ENCODE data around the gene ZBTB48. TPM values are rescaled to one million over a fixed set of nuclear protein-coding genes. Genes with fewer than 3 reads are reported as not detected.

The ZBTB48 gene
- total RNA-seq, 1 donor from 2014 or later, result 44.2 TPM

DNA sequence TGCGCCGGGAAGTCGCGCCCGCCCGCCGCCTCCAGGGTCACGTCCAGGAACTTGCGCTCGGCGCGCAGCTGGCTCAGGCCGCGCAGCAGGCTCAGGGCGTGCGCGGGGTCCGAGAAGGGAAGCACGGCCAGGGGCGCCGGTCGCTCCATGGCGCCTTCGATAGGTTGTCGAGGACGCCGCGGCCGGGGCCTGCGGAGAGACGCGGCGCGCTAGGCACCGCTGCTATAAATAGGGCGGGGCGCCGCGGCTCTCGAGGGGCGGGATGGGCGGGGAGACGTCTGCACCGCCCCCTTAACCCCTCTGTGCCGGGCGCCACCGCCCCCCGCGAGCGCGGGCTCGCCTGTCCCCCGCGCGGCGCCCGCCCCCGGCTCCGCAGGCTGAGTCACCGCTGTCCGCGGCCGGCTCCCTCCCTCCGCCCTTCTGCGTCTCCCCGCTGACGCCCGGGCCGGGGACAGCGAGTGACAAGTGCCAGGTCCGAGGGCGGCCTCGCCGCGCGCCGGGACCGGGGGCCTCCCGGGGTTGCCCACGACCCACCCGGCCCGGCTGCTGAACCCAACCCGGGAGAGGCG is 23.0 kb downstream of the ZBTB48 start, which contains the start of gene KLHL21:
KLHL21 (minus strand) TSS at position 201 of the 569 bp plus-strand sequence; CDS start at position 149, 52 bp downstream.
- Mint-ChIP-seq H3K9me3 (no peaks in the 10 kb centered on the region), H3K27ac (peak within 1 kb of the TSS; percentile 97), H3K4me3 (peak within 1 kb of the TSS; percentile 94), H3K4me1 (ENCODE audit: unreplicated experiment) (peaks cover 19% of the 10 kb centered on the region), H3K27me3 (peaks cover 8% of the 10 kb centered on the region), H3K36me3 (no peaks in the 10 kb centered on the region)
- peak; percentile 85 for DNase-seq (ENCODE audit: extremely low spot score, unreplicated experiment)
- TF ChIP-seq, protein P1, sequence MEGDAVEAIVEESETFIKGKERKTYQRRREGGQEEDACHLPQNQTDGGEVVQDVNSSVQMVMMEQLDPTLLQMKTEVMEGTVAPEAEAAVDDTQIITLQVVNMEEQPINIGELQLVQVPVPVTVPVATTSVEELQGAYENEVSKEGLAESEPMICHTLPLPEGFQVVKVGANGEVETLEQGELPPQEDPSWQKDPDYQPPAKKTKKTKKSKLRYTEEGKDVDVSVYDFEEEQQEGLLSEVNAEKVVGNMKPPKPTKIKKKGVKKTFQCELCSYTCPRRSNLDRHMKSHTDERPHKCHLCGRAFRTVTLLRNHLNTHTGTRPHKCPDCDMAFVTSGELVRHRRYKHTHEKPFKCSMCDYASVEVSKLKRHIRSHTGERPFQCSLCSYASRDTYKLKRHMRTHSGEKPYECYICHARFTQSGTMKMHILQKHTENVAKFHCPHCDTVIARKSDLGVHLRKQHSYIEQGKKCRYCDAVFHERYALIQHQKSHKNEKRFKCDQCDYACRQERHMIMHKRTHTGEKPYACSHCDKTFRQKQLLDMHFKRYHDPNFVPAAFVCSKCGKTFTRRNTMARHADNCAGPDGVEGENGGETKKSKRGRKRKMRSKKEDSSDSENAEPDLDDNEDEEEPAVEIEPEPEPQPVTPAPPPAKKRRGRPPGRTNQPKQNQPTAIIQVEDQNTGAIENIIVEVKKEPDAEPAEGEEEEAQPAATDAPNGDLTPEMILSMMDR (conservative IDR thresholded peaks at IDR 0.05), result no peak

DNA sequence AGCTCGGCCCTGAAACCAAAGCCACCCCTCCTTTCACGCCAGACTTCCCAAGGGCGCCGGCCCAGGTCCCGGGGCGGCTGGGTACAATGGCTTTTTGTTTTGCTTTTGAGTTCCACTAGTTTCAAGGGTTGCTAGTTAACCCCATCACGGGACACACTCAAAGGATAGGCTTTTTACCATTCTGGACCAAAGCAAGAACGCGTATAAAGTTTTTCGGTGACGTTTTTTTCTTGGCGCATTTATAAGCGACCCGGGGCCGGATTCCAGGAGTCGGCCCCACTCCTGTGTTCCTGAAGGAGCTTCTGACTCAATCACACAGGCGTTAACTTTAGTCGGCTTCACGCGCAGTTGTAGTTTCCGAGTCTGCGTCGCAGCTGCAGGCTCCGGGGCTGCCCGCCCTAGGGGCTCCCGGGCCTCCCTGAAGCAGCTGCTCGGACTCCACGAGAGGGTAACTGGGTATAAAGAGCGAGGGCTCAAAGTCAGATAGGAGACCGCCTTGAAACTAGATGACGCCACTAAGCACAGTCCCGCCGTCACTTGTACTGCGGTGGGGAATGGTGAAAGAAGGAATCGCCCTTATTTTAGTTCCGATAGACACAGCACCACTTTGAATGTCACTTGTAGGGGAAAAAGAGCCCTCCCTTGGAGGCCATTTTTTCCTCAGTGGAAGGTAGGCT is 23.6 kb downstream of the ZBTB48 start:
- TF ChIP-seq, protein P1 (conservative IDR thresholded peaks at IDR 0.05), result no peak
- no peaks in the 10 kb centered on the region for H3K36me3 Mint-ChIP-seq
- DNase-seq (ENCODE audit: extremely low spot score, unreplicated experiment), result no peak
- peaks cover 19% of the 10 kb centered on the region for H3K4me1 Mint-ChIP-seq (ENCODE audit: unreplicated experiment)
- no peaks in the 10 kb centered on the region for H3K9me3 Mint-ChIP-seq
- peak overlapping the region; percentile 97 for H3K27ac Mint-ChIP-seq
- peak overlapping the region; percentile 85 for H3K4me3 Mint-ChIP-seq
- H3K27me3 Mint-ChIP-seq, result peaks cover 8% of the 10 kb centered on the region

DNA sequence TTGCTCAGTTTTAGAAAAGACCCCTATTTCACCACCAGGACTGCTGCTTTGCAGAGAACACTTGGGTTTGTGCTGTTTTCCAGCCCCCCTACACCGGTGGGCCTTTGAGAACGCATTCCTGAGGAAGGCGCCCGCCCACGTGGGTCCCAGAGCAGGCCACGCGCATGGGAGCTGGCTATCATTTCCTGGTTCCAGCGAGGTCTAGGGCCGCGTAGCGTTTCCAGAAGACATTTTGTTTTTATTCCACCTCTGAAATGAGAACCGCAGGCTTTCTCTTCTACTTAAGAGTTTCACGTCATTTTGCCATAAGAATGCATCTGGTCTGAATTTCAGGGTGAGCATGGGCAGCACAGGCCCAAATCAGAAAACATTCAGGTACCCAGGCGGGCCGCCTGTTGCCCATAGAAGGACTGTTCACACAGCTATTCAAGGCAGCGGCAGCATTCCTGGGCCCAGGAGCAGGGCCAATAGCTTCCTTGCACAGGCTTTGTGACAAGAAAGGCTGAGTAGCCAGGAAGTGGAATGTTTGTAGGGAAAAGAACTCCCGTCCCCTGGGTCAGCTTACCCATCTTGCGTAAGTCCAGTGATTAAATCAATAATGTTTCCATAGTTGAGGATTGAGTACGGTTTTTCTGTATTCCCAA is 24.2 kb downstream of the ZBTB48 start:
- peaks cover 19% of the 10 kb centered on the region for H3K4me1 Mint-ChIP-seq (ENCODE audit: unreplicated experiment)
- H3K9me3 Mint-ChIP-seq, result no peaks in the 10 kb centered on the region
- no peaks in the 10 kb centered on the region for H3K36me3 Mint-ChIP-seq
- TF ChIP-seq, protein P1 (conservative IDR thresholded peaks at IDR 0.05), result peak; percentile 65
- peaks cover 8% of the 10 kb centered on the region for H3K27me3 Mint-ChIP-seq
- no peak for DNase-seq (ENCODE audit: extremely low spot score, unreplicated experiment)
- H3K4me3 Mint-ChIP-seq, result peak overlapping the region; percentile 85
- H3K27ac Mint-ChIP-seq, result peak overlapping the region; percentile 97

DNA sequence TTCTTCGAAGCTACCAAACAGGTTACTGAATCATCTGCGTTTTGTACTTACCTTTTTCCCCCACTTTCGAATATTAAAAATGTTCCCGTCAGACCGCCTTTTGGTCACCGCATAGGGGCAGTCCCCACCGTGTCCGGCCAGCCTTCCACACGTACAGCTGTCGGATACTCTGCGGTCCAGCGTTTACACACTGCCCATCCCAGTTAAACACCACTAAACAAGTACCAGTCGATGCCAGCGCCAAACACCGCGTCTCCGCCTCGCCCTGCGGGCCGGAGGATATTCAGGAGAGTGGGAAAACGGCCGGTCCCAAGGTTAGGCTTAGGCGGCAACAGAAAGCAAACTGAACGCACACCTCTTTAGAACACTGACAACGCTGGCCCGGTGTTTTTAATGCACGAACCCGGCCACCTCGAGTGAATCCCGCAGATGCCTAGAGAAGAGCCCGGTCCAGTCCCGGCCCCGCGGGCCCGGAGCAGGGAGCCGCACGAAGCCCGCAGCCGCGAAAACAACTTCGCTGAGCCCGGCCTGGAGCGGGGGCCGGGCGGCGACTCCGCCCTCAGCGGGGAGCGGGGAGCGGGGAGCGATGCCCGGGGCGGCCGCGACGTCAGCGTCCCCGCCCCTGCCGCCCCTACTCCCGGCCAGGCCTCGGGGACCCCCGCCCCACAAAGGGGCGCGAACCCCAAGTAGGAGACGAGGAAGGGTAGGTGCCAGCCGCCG is 33.0 kb downstream of the ZBTB48 start:
- no peak for DNase-seq (ENCODE audit: extremely low spot score, unreplicated experiment)
- peaks cover 18% of the 10 kb centered on the region for H3K4me1 Mint-ChIP-seq (ENCODE audit: unreplicated experiment)
- no peaks in the 10 kb centered on the region for H3K9me3 Mint-ChIP-seq
- H3K27me3 Mint-ChIP-seq, result no peaks in the 10 kb centered on the region
- TF ChIP-seq, protein P1 (conservative IDR thresholded peaks at IDR 0.05), result no peak
- H3K36me3 Mint-ChIP-seq, result peaks cover 3% of the 10 kb centered on the region
- H3K4me3 Mint-ChIP-seq, result peak overlapping the region; percentile 97
- peak overlapping the region; percentile 98 for H3K27ac Mint-ChIP-seq

DNA sequence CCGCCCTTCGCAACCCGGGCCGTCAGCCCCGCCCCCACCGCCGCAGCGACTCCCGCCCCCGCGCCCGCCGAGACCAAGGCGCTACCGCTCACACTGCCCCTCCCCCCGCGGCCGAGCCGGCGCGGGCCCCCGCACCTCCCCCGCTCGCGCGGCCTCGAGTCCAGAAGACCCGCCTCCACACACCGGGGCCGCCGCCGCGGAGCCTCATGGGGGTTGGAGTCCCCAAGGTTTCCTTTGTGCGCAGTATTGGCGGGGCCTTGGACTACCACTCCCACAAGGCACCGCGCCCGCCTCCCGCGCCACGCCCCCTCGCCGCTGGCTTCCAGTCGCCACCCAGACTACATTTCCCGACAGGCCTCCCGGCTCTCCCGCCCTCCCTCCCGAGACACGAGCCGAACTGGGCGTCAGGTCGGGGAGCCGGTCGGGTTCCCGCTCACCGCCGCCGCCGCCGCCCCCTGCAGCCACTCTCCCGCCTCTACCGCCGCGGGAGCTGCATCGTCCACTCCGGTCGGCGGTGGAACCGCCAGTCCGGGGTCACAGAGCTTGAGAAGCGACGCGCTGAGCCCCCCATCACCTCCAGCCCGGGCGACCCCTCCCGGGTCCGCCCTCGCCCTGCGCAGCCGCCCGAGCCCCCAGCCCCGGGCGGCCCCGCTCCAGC is 33.7 kb downstream of the ZBTB48 start, which contains the start of gene PHF13:
PHF13 (plus strand) TSS at position 371 of the 658 bp plus-strand sequence. CDS start 336 bp downstream, outside the sequence.
- H3K9me3 Mint-ChIP-seq, result no peaks in the 10 kb centered on the region
- H3K27me3 Mint-ChIP-seq, result no peaks in the 10 kb centered on the region
- H3K4me1 Mint-ChIP-seq (ENCODE audit: unreplicated experiment), result peaks cover 18% of the 10 kb centered on the region
- peak within 1 kb of the TSS; percentile 97 for H3K4me3 Mint-ChIP-seq
- peak within 1 kb of the TSS; percentile 98 for H3K27ac Mint-ChIP-seq
- TF ChIP-seq, protein P1 (conservative IDR thresholded peaks at IDR 0.05), result no peak
- H3K36me3 Mint-ChIP-seq, result peaks cover 3% of the 10 kb centered on the region
- peak; percentile 100 for DNase-seq (ENCODE audit: extremely low spot score, unreplicated experiment)
